ENCODE data around the gene PRIMA1.

The PRIMA1 gene

GRCh38 chr14:93702946-93703345 lies 85.3 kb downstream of the PRIMA1 start:
- H3K9me3 ChIP-seq (ENCODE audit: control insufficient read depth, low read length) = peaks cover 5% of the 10 kb centered on the region
- H3K4ac ChIP-seq (ENCODE audit: low read depth in 1 of 2, low read length in 2 of 2) = no peak overlapping the region
- no peaks in the 10 kb centered on the region for H3K36me3 ChIP-seq (ENCODE audit: control insufficient read depth in 1 of 2, insufficient read depth in 2 of 2, low read depth in 1 of 2, low read length in 2 of 2)
- H3K4me2 ChIP-seq (ENCODE audit: low read length, poor library complexity, severe bottlenecking) = no peak overlapping the region
- H2BK15ac ChIP-seq (ENCODE audit: low read depth, poor library complexity, severe bottlenecking) = no peak overlapping the region
- H3K18ac ChIP-seq (ENCODE audit: low read depth in 1 of 2, low read length in 2 of 2) = no peak overlapping the region
- H3K27ac ChIP-seq (ENCODE audit: low read length, poor library complexity, severe bottlenecking) = no peak overlapping the region
- H3K27me3 ChIP-seq (ENCODE audit: control insufficient read depth in 1 of 2, insufficient read depth in 1 of 2, low read length in 2 of 2) = peaks cover 0 to 4% of the 10 kb centered on the region in 2 experiments
- no peak overlapping the region for H2AK5ac ChIP-seq (ENCODE audit: low read length, severe bottlenecking)
- no peak overlapping the region for H3K9ac ChIP-seq (ENCODE audit: low read length)
- no peaks in the 10 kb centered on the region for H3K79me1 ChIP-seq (replicated peaks; ENCODE audit: low read length, poor library complexity, severe bottlenecking)
- no peak overlapping the region for H4K91ac ChIP-seq (ENCODE audit: low read length)
- H4K8ac ChIP-seq (ENCODE audit: low read length) = no peak overlapping the region
- 65% methylated on average over 6 of the region's 6 CpGs for WGBS
- no peak overlapping the region for H2BK5ac ChIP-seq (ENCODE audit: low read depth, low read length, poor library complexity, severe bottlenecking)
- H3K4me1 ChIP-seq (ENCODE audit: control insufficient read depth, insufficient read depth, low read depth, low read length) = no peaks in the 10 kb centered on the region
- no peak overlapping the region for H2AFZ ChIP-seq (ENCODE audit: low read depth, low read length)
- H2BK120ac ChIP-seq (ENCODE audit: low read depth, low read length) = no peak overlapping the region
- no peak overlapping the region for H2BK12ac ChIP-seq (ENCODE audit: low read length in 2 of 2)
- H3K4me3 ChIP-seq (ENCODE audit: insufficient read depth in 1 of 2, low read depth in 1 of 2, low read length in 2 of 2) = no peak overlapping the region
- H3K14ac ChIP-seq (ENCODE audit: low read length in 2 of 2) = no peak overlapping the region
- DNase-seq = no peak
- H3K23ac ChIP-seq (ENCODE audit: low read length in 2 of 2) = no peak overlapping the region

GRCh38 chr14:93701562-93701961 lies 86.7 kb downstream of the PRIMA1 start:
- H3K14ac ChIP-seq (ENCODE audit: low read length in 2 of 2) = no peak overlapping the region
- H3K4me2 ChIP-seq (ENCODE audit: low read length, poor library complexity, severe bottlenecking) = no peak overlapping the region
- no peak overlapping the region for H3K18ac ChIP-seq (ENCODE audit: low read depth in 1 of 2, low read length in 2 of 2)
- no peak overlapping the region for H2BK12ac ChIP-seq (ENCODE audit: low read length in 2 of 2)
- DNase-seq = no peak
- no peak overlapping the region for H2AK5ac ChIP-seq (ENCODE audit: low read length, severe bottlenecking)
- no peak overlapping the region for H3K23ac ChIP-seq (ENCODE audit: low read length in 2 of 2)
- H2BK15ac ChIP-seq (ENCODE audit: low read depth, poor library complexity, severe bottlenecking) = no peak overlapping the region
- no peaks in the 10 kb centered on the region for H3K4me1 ChIP-seq (ENCODE audit: control insufficient read depth, insufficient read depth, low read depth, low read length)
- H3K4me3 ChIP-seq (ENCODE audit: insufficient read depth in 1 of 2, low read depth in 1 of 2, low read length in 2 of 2) = no peak overlapping the region
- no peak overlapping the region for H2AFZ ChIP-seq (ENCODE audit: low read depth, low read length)
- H3K27ac ChIP-seq (ENCODE audit: low read length, poor library complexity, severe bottlenecking) = no peak overlapping the region
- no peak overlapping the region for H2BK5ac ChIP-seq (ENCODE audit: low read depth, low read length, poor library complexity, severe bottlenecking)
- no peak overlapping the region for H2BK120ac ChIP-seq (ENCODE audit: low read depth, low read length)
- peaks cover 5% of the 10 kb centered on the region for H3K9me3 ChIP-seq (ENCODE audit: control insufficient read depth, low read length)
- H4K8ac ChIP-seq (ENCODE audit: low read length) = no peak overlapping the region
- H3K36me3 ChIP-seq (ENCODE audit: control insufficient read depth in 1 of 2, insufficient read depth in 2 of 2, low read depth in 1 of 2, low read length in 2 of 2) = no peaks in the 10 kb centered on the region
- H3K79me1 ChIP-seq (replicated peaks; ENCODE audit: low read length, poor library complexity, severe bottlenecking) = no peaks in the 10 kb centered on the region
- no peak overlapping the region for H3K9ac ChIP-seq (ENCODE audit: low read length)
- H4K91ac ChIP-seq (ENCODE audit: low read length) = no peak overlapping the region
- H3K4ac ChIP-seq (ENCODE audit: low read depth in 1 of 2, low read length in 2 of 2) = no peak overlapping the region
- peaks cover 0 to 4% of the 10 kb centered on the region in 2 experiments for H3K27me3 ChIP-seq (ENCODE audit: control insufficient read depth in 1 of 2, insufficient read depth in 1 of 2, low read length in 2 of 2)
- WGBS = 74% methylated on average over 2 of the region's 2 CpGs

- no peak overlapping the region for H3K18ac ChIP-seq (ENCODE audit: low read depth in 1 of 2, low read length in 2 of 2)
- H3K4me3 ChIP-seq (ENCODE audit: insufficient read depth in 1 of 2, low read depth in 1 of 2, low read length in 2 of 2) = no peak overlapping the region
- H2BK5ac ChIP-seq (ENCODE audit: low read depth, low read length, poor library complexity, severe bottlenecking) = no peak overlapping the region
- H3K4me2 ChIP-seq (ENCODE audit: low read length, poor library complexity, severe bottlenecking) = no peak overlapping the region
- no peak for DNase-seq
- no peak overlapping the region for H2AFZ ChIP-seq (ENCODE audit: low read depth, low read length)
- no peak overlapping the region for H4K8ac ChIP-seq (ENCODE audit: low read length)
- no peaks in the 10 kb centered on the region for H3K36me3 ChIP-seq (ENCODE audit: control insufficient read depth in 1 of 2, insufficient read depth in 2 of 2, low read depth in 1 of 2, low read length in 2 of 2)
- H4K91ac ChIP-seq (ENCODE audit: low read length) = no peak overlapping the region
- peaks cover 5% of the 10 kb centered on the region for H3K9me3 ChIP-seq (ENCODE audit: control insufficient read depth, low read length)
- H2BK120ac ChIP-seq (ENCODE audit: low read depth, low read length) = no peak overlapping the region
- no peak overlapping the region for H3K14ac ChIP-seq (ENCODE audit: low read length in 2 of 2)
- no peak overlapping the region for H3K9ac ChIP-seq (ENCODE audit: low read length)
- no peak overlapping the region for H2BK12ac ChIP-seq (ENCODE audit: low read length in 2 of 2)
- H2AK5ac ChIP-seq (ENCODE audit: low read length, severe bottlenecking) = no peak overlapping the region
- no peak overlapping the region for H2BK15ac ChIP-seq (ENCODE audit: low read depth, poor library complexity, severe bottlenecking)
- no peaks in the 10 kb centered on the region for H3K4me1 ChIP-seq (ENCODE audit: control insufficient read depth, insufficient read depth, low read depth, low read length)
- H3K23ac ChIP-seq (ENCODE audit: low read length in 2 of 2) = no peak overlapping the region
- H3K27me3 ChIP-seq (ENCODE audit: control insufficient read depth in 1 of 2, insufficient read depth in 1 of 2, low read length in 2 of 2) = peaks cover 0 to 4% of the 10 kb centered on the region in 2 experiments
- no peak overlapping the region for H3K4ac ChIP-seq (ENCODE audit: low read depth in 1 of 2, low read length in 2 of 2)
- no peaks in the 10 kb centered on the region for H3K79me1 ChIP-seq (replicated peaks; ENCODE audit: low read length, poor library complexity, severe bottlenecking)
- no peak overlapping the region for H3K27ac ChIP-seq (ENCODE audit: low read length, poor library complexity, severe bottlenecking)
Measured at GRCh38 chr14:93700928-93701327, 87.4 kb downstream of the PRIMA1 start.

GRCh38 chr14:93693914-93694313 lies 94.4 kb downstream of the PRIMA1 start:
- peaks cover 0 to 4% of the 10 kb centered on the region in 2 experiments for H3K27me3 ChIP-seq (ENCODE audit: control insufficient read depth in 1 of 2, insufficient read depth in 1 of 2, low read length in 2 of 2)
- no peak overlapping the region for H3K4me3 ChIP-seq (ENCODE audit: insufficient read depth in 1 of 2, low read depth in 1 of 2, low read length in 2 of 2)
- no peak overlapping the region for H2BK15ac ChIP-seq (ENCODE audit: low read depth, poor library complexity, severe bottlenecking)
- H2AFZ ChIP-seq (ENCODE audit: low read depth, low read length) = no peak overlapping the region
- H3K4me2 ChIP-seq (ENCODE audit: low read length, poor library complexity, severe bottlenecking) = no peak overlapping the region
- H4K8ac ChIP-seq (ENCODE audit: low read length) = no peak overlapping the region
- H2BK12ac ChIP-seq (ENCODE audit: low read length in 2 of 2) = no peak overlapping the region
- no peak overlapping the region for H3K27ac ChIP-seq (ENCODE audit: low read length, poor library complexity, severe bottlenecking)
- no peaks in the 10 kb centered on the region for H3K4me1 ChIP-seq (ENCODE audit: control insufficient read depth, insufficient read depth, low read depth, low read length)
- no peak overlapping the region for H3K4ac ChIP-seq (ENCODE audit: low read depth in 1 of 2, low read length in 2 of 2)
- no peak overlapping the region for H3K9ac ChIP-seq (ENCODE audit: low read length)
- H3K18ac ChIP-seq (ENCODE audit: low read depth in 1 of 2, low read length in 2 of 2) = no peak overlapping the region
- no peak overlapping the region for H3K23ac ChIP-seq (ENCODE audit: low read length in 2 of 2)
- no peak overlapping the region for H3K14ac ChIP-seq (ENCODE audit: low read length in 2 of 2)
- H3K36me3 ChIP-seq (ENCODE audit: control insufficient read depth in 1 of 2, insufficient read depth in 2 of 2, low read depth in 1 of 2, low read length in 2 of 2) = no peaks in the 10 kb centered on the region
- DNase-seq = no peak
- H2BK5ac ChIP-seq (ENCODE audit: low read depth, low read length, poor library complexity, severe bottlenecking) = no peak overlapping the region
- H2BK120ac ChIP-seq (ENCODE audit: low read depth, low read length) = no peak overlapping the region
- H3K9me3 ChIP-seq (ENCODE audit: control insufficient read depth, low read length) = no peaks in the 10 kb centered on the region
- no peaks in the 10 kb centered on the region for H3K79me1 ChIP-seq (replicated peaks; ENCODE audit: low read length, poor library complexity, severe bottlenecking)
- no peak overlapping the region for H2AK5ac ChIP-seq (ENCODE audit: low read length, severe bottlenecking)
- no peak overlapping the region for H4K91ac ChIP-seq (ENCODE audit: low read length)
- WGBS = 60% methylated on average over 6 of the region's 6 CpGs

Measured in mesenchymal stem cell (in vitro differentiated cells and primary cell).